DOHH2 (cell line): ENCODE data around the gene EXOC8.

Source experiments
- H3F3A ChIP-seq: fragments of 200-600 bp; sonication (generic), shearing (Covaris generic); 2 replicates; pipeline ENCODE4 v1.6.0; 2016; ENCODE audit warnings: antibody characterized with exemption, mild to moderate bottlenecking; ENCODE audit not compliant: control insufficient read depth, insufficient read depth
- H3K27ac ChIP-seq: fragments of 200-600 bp; sonication (generic); 2 replicates; pipeline ENCODE4 v1.5.1; 2014; ENCODE audit warnings: low read depth, mild to moderate bottlenecking, low read length, moderate library complexity
- H3K27me3 ChIP-seq: fragments of 200-600 bp; sonication (generic); 2 replicates; pipeline ENCODE4 v1.6.1; 2014; ENCODE audit warnings: mild to moderate bottlenecking, low read length, mixed read lengths; ENCODE audit not compliant: control insufficient read depth
- H3K36me3 ChIP-seq: fragments of 200-600 bp; sonication (generic); 2 replicates; pipeline ENCODE4 v1.6.1; 2014; ENCODE audit warnings: mild to moderate bottlenecking, low read length, moderate library complexity, mixed read lengths; ENCODE audit not compliant: control insufficient read depth
- H3K4me1 ChIP-seq: fragments of 200-600 bp; sonication (generic); 2 replicates; pipeline ENCODE4 v1.6.1; 2014; ENCODE audit warnings: mild to moderate bottlenecking, low read length, mixed read lengths; ENCODE audit not compliant: control insufficient read depth
- H3K4me2 ChIP-seq: fragments of 200-600 bp; sonication (generic); 2 replicates; pipeline ENCODE4 v1.6.0; 2014; ENCODE audit warnings: mild to moderate bottlenecking, low read length, moderate library complexity
- H3K4me3 ChIP-seq: fragments of 200-600 bp; sonication (generic); 2 replicates; pipeline ENCODE4 v1.5.1; 2014; ENCODE audit warnings: mild to moderate bottlenecking, low read length, mixed read lengths
- H3K79me2 ChIP-seq: fragments of 200-600 bp; sonication (generic); 2 replicates; pipeline ENCODE4 v1.6.1; 2014; ENCODE audit warnings: mild to moderate bottlenecking, low read length, mixed read lengths; ENCODE audit not compliant: control insufficient read depth
- H3K9me2 ChIP-seq: fragments of 200-600 bp; sonication (generic); replicated peaks from 2 replicates; pipeline ENCODE4 v1.6.1; 2014; ENCODE audit warnings: mild to moderate bottlenecking, low read length, mixed read lengths; ENCODE audit not compliant: control insufficient read depth
- H3K9me3 ChIP-seq: fragments of 200-600 bp; sonication (generic); 2 replicates; pipeline ENCODE4 v1.6.1; 2014; ENCODE audit warnings: antibody characterized with exemption, low read length, mixed read lengths; ENCODE audit not compliant: control insufficient read depth, insufficient read depth
- H4K20me1 ChIP-seq: fragments of 200-600 bp; sonication (generic); 2 replicates; pipeline ENCODE4 v1.6.0; 2014; ENCODE audit warnings: low read depth, mild to moderate bottlenecking, antibody characterized with exemption, low read length, moderate library complexity; ENCODE audit not compliant: control insufficient read depth, insufficient read depth
- CTCF ChIP-seq: fragments of 200-600 bp; sonication (generic); IDR thresholded peaks from one replicate; pipeline ENCODE4 v1.5.1; 2014; ENCODE audit warnings: antibody characterized with exemption, mild to moderate bottlenecking, low read depth, low read length; ENCODE audit not compliant: poor library complexity, severe bottlenecking
- EZH2phosphoT487 ChIP-seq: fragments of 200-600 bp; sonication (generic); IDR thresholded peaks from 2 replicates; pipeline ENCODE4 v1.6.1; 2017; ENCODE audit warnings: borderline replicate concordance, mild to moderate bottlenecking, antibody characterized with exemption, low read length, moderate library complexity, mixed read lengths

Gene EXOC8

GRCh38 chr1:231317306-231318014 is 20.2 kb downstream of the EXOC8 start:
- Histone ChIP-seq H3F3A (no peaks in the 10 kb centered on the region), H3K9me3 (no peaks in the 10 kb centered on the region), H3K9me2 (no peaks in the 10 kb centered on the region), H3K27me3 (no peaks in the 10 kb centered on the region), H4K20me1 (no peaks in the 10 kb centered on the region), H3K27ac (no peak overlapping the region), H3K4me1 (no peaks in the 10 kb centered on the region), H3K79me2 (no peaks in the 10 kb centered on the region), H3K36me3 (no peaks in the 10 kb centered on the region), H3K4me2 (no peak overlapping the region), H3K4me3 (no peak overlapping the region)
- TF ChIP-seq CTCF (no peak), EZH2phosphoT487 (no peak)

GRCh38 chr1:231315887-231316286 is 21.8 kb downstream of the EXOC8 start:
- TF ChIP-seq CTCF (peak; percentile 90), EZH2phosphoT487 (no peak)
- H3K36me3 ChIP-seq: no peaks in the 10 kb centered on the region
- no peaks in the 10 kb centered on the region for H3K79me2 ChIP-seq
- H3K27me3 ChIP-seq: no peaks in the 10 kb centered on the region
- H3K4me2 ChIP-seq: no peak overlapping the region
- H3K9me2 ChIP-seq: no peaks in the 10 kb centered on the region
- no peak overlapping the region for H3K27ac ChIP-seq
- no peaks in the 10 kb centered on the region for H4K20me1 ChIP-seq
- H3K9me3 ChIP-seq: no peaks in the 10 kb centered on the region
- no peak overlapping the region for H3K4me3 ChIP-seq
- H3K4me1 ChIP-seq: no peaks in the 10 kb centered on the region
- H3F3A ChIP-seq: no peaks in the 10 kb centered on the region

GRCh38 chr1:231313661-231314060 is 24.0 kb downstream of the EXOC8 start:
- Histone ChIP-seq H3K4me3 (no peak overlapping the region), H3K4me1 (no peaks in the 10 kb centered on the region), H3K79me2 (no peaks in the 10 kb centered on the region), H3K9me2 (no peaks in the 10 kb centered on the region), H3K4me2 (no peak overlapping the region), H3K27me3 (no peaks in the 10 kb centered on the region), H4K20me1 (no peaks in the 10 kb centered on the region), H3K9me3 (no peaks in the 10 kb centered on the region), H3F3A (no peaks in the 10 kb centered on the region), H3K36me3 (no peaks in the 10 kb centered on the region), H3K27ac (no peak overlapping the region)
- no peak for TF ChIP-seq EZH2phosphoT487
- no peak for TF ChIP-seq CTCF
